Cardiac septum (tissue), 1 donor: Measurements from ENCODE around the gene TSSK2. TPM values are rescaled to one million over a fixed set of nuclear protein-coding genes. Genes with fewer than 3 reads are reported as not detected.

Experiments used
- DNase-seq: peaks from one replicate; pipeline ENCODE4 v3.0.0-alpha.2; 2020; ENCODE audit warnings: low spot score
- intact Hi-C: fragments of 100-400 bp; cut with DNase I; formaldehyde crosslinking; loops from one replicate; pipeline ENCODE4 v1.14.0; 2022
- total RNA-seq: library from RNA; stranded (reverse); fragmentation: NEBNext Ultra II Directional; extraction: Animal tissue kit (Norgen Biotek cat#: 25700); gene quantifications from one replicate; pipeline ENCODE4 v1.2.1, GENCODE V29; 2021
- donor health status: DM: no; HTN: no; CAD: no.

TSSK2 gene
- total RNA-seq, 1 donor from 2014 or later: not detected

DNA sequence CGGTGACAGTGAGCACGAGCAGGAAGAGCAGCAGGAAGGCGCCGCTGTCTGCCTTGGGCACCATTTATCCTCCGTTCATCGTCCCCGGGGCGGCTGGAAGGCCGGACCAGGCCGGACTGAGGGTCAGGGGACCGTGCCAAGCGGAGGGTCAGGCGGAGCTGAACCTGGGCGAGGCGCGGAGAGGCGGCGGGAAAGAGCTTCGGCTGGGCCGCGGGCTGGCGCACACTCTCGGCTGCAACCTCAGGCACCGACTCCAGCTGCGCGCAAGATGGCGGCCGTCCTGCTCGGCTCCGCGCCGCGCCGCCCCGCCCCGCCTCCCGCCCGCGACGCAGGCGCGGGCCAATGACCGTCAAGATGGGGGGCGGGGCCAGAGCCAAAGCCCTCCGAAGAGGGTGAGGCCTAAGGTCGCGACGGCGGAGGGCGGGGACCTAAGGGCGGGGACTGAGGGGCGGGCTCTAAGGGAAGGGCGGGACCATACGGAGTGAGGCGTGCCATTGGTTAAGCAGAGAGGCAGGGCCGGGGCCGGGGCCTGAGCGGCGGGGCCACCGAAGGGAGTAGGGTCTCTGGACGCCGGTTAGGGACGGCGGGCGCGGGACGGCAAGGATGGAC lies 8.9 kb upstream of the TSSK2 start, which contains the start of gene DGCR2:
Gene DGCR2, minus strand, starts transcription at position 270 of the 609 bp plus-strand sequence. Its CDS starts 206 bp downstream, at position 64.
- intact Hi-C loops: loop anchor here (1.0 to 10.0 kb wide), 4 partner anchors 22 to 313 kb away; partner anchors contain the start of genes CLTCL1, ESS2, HIRA and MRPL40
- peak; percentile 99 for DNase-seq

DNA sequence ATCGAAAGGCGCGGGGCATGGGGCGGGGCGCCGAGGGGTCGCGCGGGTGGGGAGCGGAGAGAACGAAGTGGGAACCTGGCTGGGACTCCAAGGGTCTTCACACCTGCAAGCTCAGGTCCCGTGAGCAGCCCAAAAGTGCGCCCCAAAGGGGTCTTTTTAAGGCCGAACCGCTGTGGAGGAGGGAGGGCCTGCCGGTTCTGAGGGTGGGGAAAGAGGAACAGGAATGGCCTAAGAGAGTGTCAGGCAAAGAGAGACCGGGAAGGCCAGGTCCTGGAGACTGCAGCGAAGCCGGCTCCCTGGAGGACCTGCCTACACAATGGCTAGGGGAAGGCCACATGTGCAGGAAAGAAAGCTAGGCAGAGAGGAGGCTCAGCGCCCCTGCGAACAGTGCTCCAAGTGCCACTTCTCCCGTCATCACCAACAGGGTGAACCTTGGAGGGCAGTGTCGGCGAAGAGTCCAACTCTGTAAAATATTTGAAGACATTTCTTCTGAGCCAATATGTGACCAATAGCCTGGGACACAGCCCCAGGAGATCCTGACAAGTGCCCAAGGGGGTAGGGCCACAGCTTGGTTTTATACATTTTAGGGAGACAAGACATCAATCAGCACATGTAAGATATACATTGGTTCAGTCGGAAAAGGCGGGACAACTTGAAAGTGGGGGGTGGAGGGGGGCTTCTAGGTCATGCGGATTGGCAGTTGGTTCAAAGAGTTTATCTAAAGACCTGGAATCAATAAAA lies 8.2 kb upstream of the TSSK2 start:
- DNase-seq: no peak
- intact Hi-C loops: loop anchor here (1.0 to 10.0 kb wide), 4 partner anchors 21 to 312 kb away; partner anchors contain the start of genes CLTCL1, ESS2, HIRA and MRPL40

DNA sequence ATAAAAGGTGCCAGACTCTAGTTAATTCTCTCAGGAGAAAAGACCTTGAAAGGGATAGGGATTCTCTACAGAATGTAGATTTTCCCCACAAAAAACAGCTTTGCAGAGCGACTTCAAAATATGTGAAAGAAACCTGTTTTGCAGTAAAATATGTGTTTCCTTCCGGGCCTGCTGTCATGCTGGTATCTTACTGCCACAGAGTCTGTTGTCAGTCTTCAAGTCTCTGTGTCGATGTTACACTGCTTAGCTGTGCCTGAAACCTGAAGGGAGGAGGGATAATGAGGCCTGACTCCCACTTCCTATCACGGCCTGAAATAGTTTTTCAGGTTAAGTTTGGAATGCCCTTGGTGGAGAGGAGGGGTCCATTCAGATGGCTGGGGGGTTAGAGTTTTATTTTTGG lies 7.2 kb upstream of the TSSK2 start:
- intact Hi-C loops: loop anchor here (5.0 to 10.0 kb wide), 3 partner anchors 53 to 311 kb away; partner anchors contain the start of genes CLTCL1, HIRA, MRPL40 and SLC25A1
- DNase-seq: no peak

DNA sequence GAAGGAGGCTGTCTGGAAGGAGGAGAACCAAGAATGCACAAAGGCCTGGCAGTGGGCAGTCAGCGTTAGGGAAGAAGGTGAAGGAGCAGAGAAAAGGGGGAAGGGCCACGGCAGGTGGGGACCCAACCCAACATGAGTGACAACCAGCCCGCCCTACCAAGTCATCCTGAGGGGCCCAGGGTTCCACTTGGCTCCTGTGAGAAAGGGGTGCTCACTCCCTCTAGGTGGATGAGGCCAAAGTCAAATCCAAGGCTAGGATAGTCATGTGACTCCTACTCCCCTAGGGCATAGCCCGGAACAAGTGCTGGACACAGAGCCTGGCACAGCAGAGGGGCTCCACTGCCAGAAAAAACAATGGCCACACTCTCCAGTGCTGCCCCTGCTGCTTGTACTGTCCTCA lies 6.7 kb upstream of the TSSK2 start:
- intact Hi-C loops: loop anchor here (5.0 to 10.0 kb wide), 3 partner anchors 53 to 310 kb away; partner anchors contain the start of genes CLTCL1, HIRA, MRPL40 and SLC25A1
- no peak for DNase-seq

DNA sequence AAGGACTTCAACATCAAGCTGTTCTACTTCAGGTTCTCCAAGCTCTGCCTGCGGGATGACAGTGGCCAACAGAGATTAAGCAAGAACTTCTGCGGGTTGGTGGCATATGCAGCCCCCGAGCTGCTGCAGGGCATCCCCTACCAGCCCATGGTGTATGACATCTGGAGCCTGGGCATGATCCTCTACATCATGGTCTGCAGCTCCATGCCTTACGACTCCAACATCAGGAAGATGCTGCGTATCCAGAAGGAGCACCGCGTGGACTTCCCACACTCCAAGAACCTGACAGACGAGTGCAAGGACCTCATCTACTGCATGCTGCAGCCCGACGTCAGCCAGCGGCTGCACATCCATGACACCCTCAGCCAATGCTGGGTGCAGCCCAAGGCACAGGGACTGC lies 6.1 kb upstream of the TSSK2 start:
- DNase-seq: no peak
- intact Hi-C loops: loop anchor here (10.0 kb wide), 2 partner anchors 170 to 310 kb away; partner anchors contain the start of genes CLTCL1, HIRA and MRPL40

DNA sequence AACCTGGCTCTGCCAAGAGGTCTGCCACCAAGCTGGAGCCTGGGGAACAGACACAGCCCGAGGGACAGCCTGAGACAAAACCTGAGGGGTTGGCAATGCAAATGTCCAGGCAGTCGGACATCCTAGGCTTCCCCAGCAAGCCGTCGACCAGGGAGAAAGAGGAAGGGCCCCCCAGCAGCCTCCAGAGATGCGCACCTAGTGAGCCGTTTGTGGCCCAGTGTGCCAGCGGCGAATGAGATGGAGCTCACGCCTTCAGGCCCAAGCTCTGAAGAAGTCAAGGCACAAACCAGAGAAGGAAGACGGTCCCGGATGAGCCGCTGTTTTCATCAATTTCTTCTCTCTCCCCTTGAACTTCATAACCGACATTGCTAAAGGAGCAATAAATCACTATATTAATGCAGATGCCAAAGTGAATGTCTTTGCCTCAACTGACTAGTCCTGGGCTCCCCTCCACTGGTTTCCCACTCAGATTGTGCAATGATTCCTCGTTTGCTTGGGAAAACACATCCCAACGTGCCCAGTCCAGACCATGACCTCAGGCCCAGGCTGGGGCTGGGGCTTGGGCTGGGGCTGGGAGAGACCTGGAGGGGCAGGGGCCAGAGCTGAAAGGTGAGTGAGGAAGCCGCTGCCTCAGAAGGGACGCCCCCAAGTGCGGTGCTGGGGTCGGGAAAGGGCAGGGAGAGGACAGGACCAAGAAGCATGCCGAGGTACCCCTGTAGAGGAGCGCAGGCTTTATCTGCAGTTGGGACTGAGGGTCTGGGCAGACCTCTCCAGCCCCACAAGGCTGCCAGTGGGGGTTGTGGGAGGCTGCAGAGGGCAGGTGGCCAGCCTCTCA lies 5.4 kb upstream of the TSSK2 start:
- intact Hi-C loops: loop anchor here (10.0 kb wide), 2 partner anchors 169 to 309 kb away; partner anchors contain the start of genes CLTCL1, HIRA and MRPL40
- DNase-seq: no peak

DNA sequence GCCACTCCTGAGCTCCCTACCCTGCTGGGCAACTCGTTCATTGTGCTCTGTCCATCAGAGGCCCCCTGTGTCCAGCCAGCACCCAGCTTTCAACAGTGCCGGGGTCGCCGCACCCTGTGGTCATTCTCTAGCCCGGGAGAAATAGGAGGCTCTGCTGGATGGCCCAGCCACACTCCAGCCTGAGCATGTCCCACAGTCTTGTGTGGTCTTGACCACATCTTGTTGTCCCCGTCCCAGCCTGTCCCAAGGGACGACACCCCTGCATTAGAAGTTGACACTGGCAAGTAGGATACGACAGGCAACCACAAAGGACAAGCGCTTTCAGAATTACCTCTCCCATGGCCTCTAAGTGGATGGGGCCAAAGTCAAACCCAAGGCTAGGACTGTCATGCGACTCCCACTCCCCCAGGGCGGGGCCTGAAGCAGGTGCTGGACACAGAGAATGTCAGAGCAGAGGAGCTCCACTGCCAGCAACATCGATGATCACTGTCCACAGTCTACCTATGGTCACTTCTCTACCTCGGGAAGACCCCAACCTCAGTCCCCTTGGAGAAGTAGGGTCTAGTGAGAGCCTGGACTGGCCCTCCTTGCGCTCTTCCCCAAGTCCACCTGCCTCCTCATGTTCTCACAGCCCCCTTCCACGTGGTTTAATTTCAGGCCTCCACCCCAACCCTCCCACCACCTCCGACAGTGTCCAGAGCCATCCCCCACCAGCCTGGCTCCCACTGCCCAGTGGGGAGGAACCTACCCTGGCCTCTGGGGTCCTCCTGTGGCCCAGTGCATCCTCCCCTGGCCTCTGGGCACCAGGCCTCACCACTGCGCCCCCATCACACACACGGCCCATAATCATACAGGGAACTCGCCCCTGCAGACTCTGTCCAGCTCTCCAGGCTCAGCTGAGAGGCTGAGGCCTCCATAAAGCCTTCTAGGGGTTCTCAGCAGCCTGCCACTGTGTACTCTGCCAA lies 4.5 kb upstream of the TSSK2 start:
- DNase-seq: no peak
- intact Hi-C loops: loop anchor here (10.0 kb wide), 2 partner anchors 168 to 308 kb away; partner anchors contain the start of genes CLTCL1, HIRA and MRPL40

DNA sequence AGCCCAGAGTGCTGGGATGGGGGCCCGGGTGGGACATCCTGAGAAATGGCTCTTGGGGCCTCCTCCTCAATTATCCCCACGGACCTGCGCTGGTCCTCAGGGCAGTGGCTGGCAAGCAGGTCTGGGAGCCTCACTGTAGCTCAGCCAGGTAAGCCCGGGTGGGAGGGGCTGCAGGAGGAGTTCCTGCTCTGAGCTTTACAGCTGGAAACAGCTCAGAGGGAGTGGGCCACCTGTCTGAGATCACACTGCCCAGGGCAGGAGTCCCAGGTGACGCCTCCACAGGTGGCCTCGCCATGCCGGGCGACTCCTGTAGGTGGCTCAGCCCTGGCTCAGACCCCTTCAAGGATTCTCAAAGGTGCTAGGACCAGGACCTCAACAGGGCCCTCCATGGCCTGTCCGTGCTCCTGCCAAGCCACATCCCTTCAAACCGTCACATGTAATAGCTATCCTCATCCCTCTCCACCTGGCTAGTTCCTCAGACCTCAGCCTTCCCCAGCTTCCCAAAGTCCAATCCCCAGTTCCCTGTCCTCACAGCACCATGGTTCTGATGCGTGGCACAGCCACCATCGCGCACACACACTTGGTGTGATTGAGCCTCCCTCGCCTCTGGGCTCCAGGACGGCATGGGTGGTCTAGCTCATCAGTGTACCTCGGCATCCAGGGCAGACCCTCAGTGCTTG lies 3.6 kb upstream of the TSSK2 start:
- intact Hi-C loops: loop anchor here (10.0 kb wide), 2 partner anchors 167 to 307 kb away; partner anchors contain the start of genes CLTCL1, HIRA and MRPL40
- DNase-seq: no peak

DNA sequence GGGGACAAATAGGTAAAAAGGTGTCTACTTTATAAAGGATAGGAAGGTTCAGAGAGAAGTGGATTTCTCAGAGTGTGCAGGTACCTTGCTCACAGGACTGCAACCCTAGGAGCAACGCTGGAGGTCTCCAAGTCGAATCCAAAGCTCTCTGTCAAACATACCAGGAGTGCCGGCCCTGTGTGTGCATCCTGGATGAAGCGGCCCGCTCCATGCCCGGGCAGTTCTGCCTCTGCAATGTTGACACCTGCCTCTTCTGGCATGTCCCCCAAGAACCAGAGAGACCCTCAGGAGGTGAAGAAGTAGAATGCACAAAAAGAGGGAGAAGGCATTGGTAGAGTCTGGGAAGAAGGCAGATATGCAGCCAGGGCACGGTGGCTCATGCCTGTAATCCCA lies 3.1 kb upstream of the TSSK2 start:
- intact Hi-C loops: loop anchor here (10.0 kb wide), 2 partner anchors 167 to 307 kb away; partner anchors contain the start of genes CLTCL1, HIRA and MRPL40

DNA sequence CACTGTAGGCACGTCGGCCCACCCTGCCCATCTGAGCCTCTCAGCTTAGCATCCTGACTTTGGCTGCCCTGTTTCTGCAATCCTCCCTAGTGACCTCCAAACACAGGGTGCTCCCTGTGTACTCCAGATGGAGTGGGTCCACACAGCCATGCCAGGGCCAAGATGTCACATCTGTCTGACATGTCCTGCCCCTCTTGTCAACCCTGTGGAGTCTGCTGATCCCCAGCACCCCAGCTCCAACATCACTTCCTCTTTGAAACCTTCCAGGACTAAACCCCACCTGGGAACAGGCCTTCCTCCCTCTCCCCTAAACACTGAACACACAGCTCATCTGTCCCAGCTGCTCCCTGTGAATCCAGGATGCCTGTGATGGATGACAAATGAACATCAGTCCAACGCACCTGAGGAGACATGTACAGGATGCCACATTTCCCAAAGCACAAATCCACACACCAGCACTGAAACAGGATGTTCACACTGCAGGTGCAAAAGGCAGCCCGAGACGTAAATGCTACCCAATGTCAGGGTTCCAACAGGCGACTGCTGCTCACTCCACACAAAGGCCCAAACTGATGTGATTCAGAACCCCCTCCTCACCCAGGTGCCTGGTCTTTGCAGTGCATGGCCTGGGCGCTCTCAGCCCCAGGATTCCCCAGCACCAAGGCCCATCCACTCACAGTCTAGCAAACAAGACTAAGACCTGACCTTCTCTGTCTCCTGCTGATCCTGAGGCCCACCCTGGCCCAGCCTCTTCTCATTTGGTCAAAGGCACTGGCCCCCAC lies 2.0 kb upstream of the TSSK2 start:
- intact Hi-C loops: loop anchor here (10.0 kb wide), 2 partner anchors 166 to 306 kb away; partner anchors contain the start of genes CLTCL1, HIRA and MRPL40
- no peak for DNase-seq

More for the DNA sequence above, 3.1 kb upstream of the TSSK2 start:
- no peak for DNase-seq

DNA sequence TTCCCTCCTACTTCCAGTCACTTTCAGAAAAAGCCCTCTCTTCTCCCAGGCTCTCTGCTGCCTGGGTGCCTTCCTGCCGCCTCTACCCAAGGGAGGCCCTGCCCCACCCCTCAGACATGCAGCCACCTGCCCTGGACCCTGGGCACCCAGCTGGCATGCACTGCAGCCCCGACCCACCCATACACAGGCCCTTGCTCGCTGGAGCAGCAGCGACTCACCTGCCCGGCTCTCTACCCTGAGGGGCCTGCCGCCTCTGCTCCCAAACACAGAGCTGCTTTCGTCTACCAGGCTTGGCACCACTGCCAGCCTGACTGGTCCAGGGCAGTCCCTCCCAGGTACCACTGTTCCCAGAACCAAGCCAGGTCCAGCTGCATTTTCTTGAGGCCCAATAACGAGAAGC lies 1.2 kb upstream of the TSSK2 start:
- intact Hi-C loops: loop anchor here (10.0 kb wide), 2 partner anchors 165 to 305 kb away; partner anchors contain the start of genes CLTCL1, HIRA and MRPL40
- DNase-seq: no peak

DNA sequence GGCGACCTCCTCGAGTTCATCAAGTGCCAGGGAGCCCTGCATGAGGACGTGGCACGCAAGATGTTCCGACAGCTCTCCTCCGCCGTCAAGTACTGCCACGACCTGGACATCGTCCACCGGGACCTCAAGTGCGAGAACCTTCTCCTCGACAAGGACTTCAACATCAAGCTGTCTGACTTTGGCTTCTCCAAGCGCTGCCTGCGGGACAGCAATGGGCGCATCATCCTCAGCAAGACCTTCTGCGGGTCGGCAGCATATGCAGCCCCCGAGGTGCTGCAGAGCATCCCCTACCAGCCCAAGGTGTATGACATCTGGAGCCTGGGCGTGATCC lies 542 bp downstream of the TSSK2 start:
- no peak for DNase-seq
- intact Hi-C loops: no loop called here

DNA sequence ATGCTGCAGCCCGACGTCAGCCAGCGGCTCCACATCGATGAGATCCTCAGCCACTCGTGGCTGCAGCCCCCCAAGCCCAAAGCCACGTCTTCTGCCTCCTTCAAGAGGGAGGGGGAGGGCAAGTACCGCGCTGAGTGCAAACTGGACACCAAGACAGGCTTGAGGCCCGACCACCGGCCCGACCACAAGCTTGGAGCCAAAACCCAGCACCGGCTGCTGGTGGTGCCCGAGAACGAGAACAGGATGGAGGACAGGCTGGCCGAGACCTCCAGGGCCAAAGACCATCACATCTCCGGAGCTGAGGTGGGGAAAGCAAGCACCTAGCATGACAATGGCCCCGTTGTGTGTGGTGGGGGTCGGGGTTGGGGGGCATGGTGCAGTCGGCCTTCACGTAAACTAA lies 1.0 kb downstream of the TSSK2 start:
- intact Hi-C loops: no loop called here
- DNase-seq: no peak

DNA sequence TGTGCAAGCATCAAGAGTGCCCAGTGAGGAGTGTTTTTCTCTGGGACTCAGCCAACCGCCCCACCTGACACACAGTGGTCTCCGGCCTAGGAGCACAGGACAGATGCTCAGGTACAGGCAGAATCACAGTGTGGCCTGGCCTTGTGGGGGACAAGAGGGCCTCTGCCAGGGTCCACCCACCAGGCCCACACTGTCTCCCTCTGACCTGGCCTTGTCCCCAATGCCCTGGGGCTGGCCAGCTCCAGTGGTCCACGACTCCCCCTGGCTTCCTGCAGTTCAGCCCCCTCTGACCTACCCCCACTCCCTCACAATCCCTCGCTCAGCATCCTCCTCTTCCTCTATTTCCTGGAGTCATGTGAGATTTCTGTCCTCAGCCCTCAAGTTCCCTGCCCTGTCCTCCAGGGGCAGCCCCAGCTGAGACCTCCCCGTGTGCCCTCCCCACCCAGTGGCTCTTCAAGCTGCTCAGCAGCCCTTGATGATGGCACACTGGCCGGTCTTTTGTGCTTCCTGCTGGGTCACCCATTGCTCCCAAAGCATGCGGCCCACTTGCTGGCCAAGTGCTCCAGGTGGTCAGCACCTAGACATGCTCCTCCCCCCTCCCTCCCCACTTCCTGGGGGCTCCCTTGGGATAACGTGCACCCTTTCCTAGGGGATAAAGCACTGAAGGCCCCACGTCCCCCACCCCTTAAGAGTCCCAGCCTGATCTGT lies 1.7 kb downstream of the TSSK2 start:
- no peak for DNase-seq
- intact Hi-C loops: no loop called here

DNA sequence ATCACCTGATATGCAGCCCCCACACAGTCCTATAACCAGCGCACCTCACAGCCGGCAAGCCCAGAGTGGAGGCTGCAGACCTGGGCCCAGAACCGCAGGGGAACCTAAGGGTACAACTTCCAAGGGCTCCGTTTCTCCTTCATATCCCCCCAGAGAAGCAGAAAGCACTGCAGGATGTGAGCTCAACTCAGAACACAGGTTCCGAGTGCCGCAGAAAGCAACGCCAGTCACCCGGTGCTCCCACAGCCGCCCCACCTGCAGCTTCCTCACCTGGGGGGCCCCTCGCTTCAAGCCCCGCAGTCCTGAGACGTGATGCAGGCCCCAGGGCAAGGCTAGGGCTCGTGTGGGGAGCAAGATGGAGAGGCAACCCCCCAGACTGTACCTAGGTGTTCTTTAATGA lies 2.5 kb downstream of the TSSK2 start:
- no peak for DNase-seq
- intact Hi-C loops: no loop called here

DNA sequence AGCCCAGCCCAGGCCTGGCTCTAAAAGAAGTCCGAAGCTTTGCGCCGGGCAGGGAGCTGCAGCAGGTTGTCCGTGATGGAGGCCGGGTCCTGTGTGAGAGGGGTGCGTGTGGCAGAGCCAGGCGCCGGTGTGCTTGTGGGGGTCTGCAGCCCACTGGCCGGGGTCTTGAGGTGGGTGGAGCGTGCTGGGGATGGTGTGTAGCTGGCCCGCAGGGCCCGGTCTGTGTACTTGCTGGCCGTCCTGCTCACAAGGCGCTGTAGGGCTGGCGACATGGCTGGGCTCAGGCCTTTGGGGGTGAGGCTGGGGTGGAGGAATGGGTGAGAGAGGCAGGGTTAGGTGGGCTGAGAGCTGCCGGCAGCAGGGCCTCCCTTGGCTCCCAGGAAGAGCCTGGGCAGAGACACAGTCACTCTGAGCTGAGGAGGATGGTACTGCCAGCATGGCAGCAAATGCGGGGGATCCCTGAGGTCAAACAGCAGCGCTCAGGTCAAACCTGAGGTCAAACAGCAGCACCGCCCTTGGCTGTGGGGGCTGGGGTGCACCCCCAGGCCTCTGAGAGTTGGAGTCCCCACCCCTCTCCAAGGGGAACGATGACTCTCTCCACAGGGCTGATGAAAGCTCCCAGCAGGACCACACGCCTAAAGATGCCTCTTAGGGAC lies 3.2 kb downstream of the TSSK2 start:
- intact Hi-C loops: no loop called here
- no peak for DNase-seq
